ENCODE data around the gene CCDC187. TPM values are rescaled to one million over a fixed set of nuclear protein-coding genes. Genes with fewer than 3 reads are reported as not detected.

CCDC187 gene
- total and polyA plus RNA-seq, 2 of the 8 experiments (the other 6 are each of a cell fraction or from before 2014, with no cell fraction given), result 0.02 TPM; not detected in 1

- H4K8ac ChIP-seq (ENCODE audit: extremely low read depth, insufficient read depth, low read length), result no peak overlapping the region
- no peak overlapping the region for H3K14ac ChIP-seq (ENCODE audit: insufficient read length)
- H2BK120ac ChIP-seq (replicated peaks; ENCODE audit: low read depth, low read length), result no peak overlapping the region
- no peak overlapping the region for H2BK12ac ChIP-seq (ENCODE audit: low read depth, low read length)
- H2BK5ac ChIP-seq (ENCODE audit: low read depth, low read length), result no peak overlapping the region
- no peak overlapping the region for H4K91ac ChIP-seq (replicated peaks; ENCODE audit: insufficient read length, low read length)
- no peak overlapping the region for H3K4me3 ChIP-seq (ENCODE audit: extremely low read depth in 1 of 4, insufficient read depth in 2 of 4, low read depth in 3 of 4, low read length in 4 of 4)
- H4K5ac ChIP-seq (ENCODE audit: insufficient read length, low read depth, low read length), result no peak overlapping the region
- H2AFZ ChIP-seq (ENCODE audit: low read length), result no peak overlapping the region
- CTCF ChIA-PET (ENCODE audit: partially characterized antibody), result interaction anchor here (0.6 to 7.9 kb wide), 18 partner anchors 8 to 761 kb away, joined by 3 to 80 read pairs (median 3); partner anchors contain the start of gene DNLZ
- 0 out of 2 replicates have a peak overlapping the region, but pooled peaks have one; percentile 8 for H2BK15ac ChIP-seq (ENCODE audit: low read length)
- H3K9me3 ChIP-seq (ENCODE audit: insufficient read depth in 2 of 2, low read depth in 1 of 2, low read length in 1 of 2), result no peaks in the 10 kb centered on the region
- TF ChIP-seq E2F6 (IDR thresholded peaks at IDR 0.05), result no peak
- no peak for TF ChIP-seq SIRT6 (IDR thresholded peaks at IDR 0.05; ENCODE audit: low read length)
- WGBS, 2 experiments (ENCODE audit: extremely low coverage in 1 of 2, insufficient coverage in 1 of 2, insufficient read length in 1 of 2, insufficient replicate concordance in 2 of 2, low coverage in 1 of 2, low lambda C conversion rate in 2 of 2, missing lambda C conversion rate in 1 of 2), result 83% methylated on average over 10 of the region's 10 CpGs; no CpG with 5 or more reads in 1 of the 2 experiments
- H3K23ac ChIP-seq (ENCODE audit: insufficient read length), result no peak overlapping the region
- POLR2A ChIA-PET (ENCODE audit: partially characterized antibody), result interaction anchor here (1.0 to 8.0 kb wide), 5 partner anchors 15 to 64 kb away, joined by 3 to 137 read pairs (median 4); partner anchors contain the start of gene DNLZ
- H4K20me1 ChIP-seq (replicated peaks in 1 of 2; ENCODE audit: control insufficient read depth in 1 of 2, insufficient read depth in 2 of 2, low read length in 2 of 2), result no peaks in the 10 kb centered on the region
- H3K9ac ChIP-seq (replicated peaks in 1 of 4; ENCODE audit: extremely low read depth in 1 of 4, low read depth in 3 of 4, low read length in 3 of 4), result no peak overlapping the region; a peak in 1 of 7 replicates
- no peak overlapping the region for H3K4ac ChIP-seq (replicated peaks; ENCODE audit: insufficient read length, low read depth, low read length)
- DNase-seq (ENCODE audit: low read depth in 1 of 2, low spot score in 2 of 2) (no peak), FAIRE-seq (no peak)
- H2AK5ac ChIP-seq (ENCODE audit: low read depth, low read length), result no peak overlapping the region
- no peaks in the 10 kb centered on the region for H3K27me3 ChIP-seq (replicated peaks in 1 of 4; ENCODE audit: control insufficient read depth in 3 of 4, extremely low read depth in 1 of 4, insufficient read depth in 3 of 4, low read length in 3 of 4)
- no peak overlapping the region for H3K56ac ChIP-seq (replicated peaks; ENCODE audit: insufficient read length, low read depth, low read length)
- peaks cover 0 to 19% (median 10%) of the 10 kb centered on the region in 4 experiments; a peak in 6 of 7 replicates for H3K4me1 ChIP-seq (replicated peaks in 1 of 4; ENCODE audit: control insufficient read depth in 3 of 4, insufficient read depth in 4 of 4, low read length in 3 of 4)
- no peaks in the 10 kb centered on the region for H3K79me1 ChIP-seq (ENCODE audit: low read depth, low read length)
- peak overlapping the region; percentile 60 for H3K18ac ChIP-seq (ENCODE audit: extremely low read depth, low read length)
- H3K4me2 ChIP-seq (ENCODE audit: insufficient read depth in 1 of 2, low read depth in 2 of 2, low read length in 2 of 2), result no peak overlapping the region
- no peaks in the 10 kb centered on the region for H3K79me2 ChIP-seq (ENCODE audit: control insufficient read depth in 1 of 2, insufficient read depth in 2 of 2, low read length in 2 of 2)
- H3K23me2 ChIP-seq (ENCODE audit: low read depth, low read length), result peaks cover 2% of the 10 kb centered on the region; the same call in 1 of the 2 replicates
- H3K27ac ChIP-seq (ENCODE audit: low read depth, low read length), result peak overlapping the region; percentile 7; the same call in 1 of the 2 replicates
- no peaks in the 10 kb centered on the region for H3K36me3 ChIP-seq (ENCODE audit: control insufficient read depth in 2 of 4, insufficient read depth in 4 of 4, low read length in 3 of 4)
- no peak overlapping the region for H2BK20ac ChIP-seq (ENCODE audit: low read length)
Observed at GRCh38 chr9:136346157-136346481, 42.2 kb upstream of the CCDC187 start.
